OCI-LY3 (cell line): ENCODE data around the gene SLIT1.

Source experiments
- H2AFZ ChIP-seq: fragments of 200-600, 300-600 bp; shearing (Covaris generic); 2 replicates; pipeline ENCODE4 v1.6.0; 2014; ENCODE audit warnings: antibody characterized with exemption, low read depth, low read length
- H3K27ac ChIP-seq: fragments of 200-600, 300-600 bp; sonication (generic); 2 replicates; pipeline ENCODE4 v1.5.1; 2014; ENCODE audit warnings: mild to moderate bottlenecking, low read length, moderate library complexity, mixed read lengths
- H3K27me3 ChIP-seq: fragments of 200-600, 300-600 bp; sonication (generic); 2 replicates; pipeline ENCODE4 v1.6.1; 2014; ENCODE audit warnings: low read depth, low read length, mixed read lengths
- H3K36me3 ChIP-seq: fragments of 200-600, 300-600 bp; sonication (generic); replicated peaks from 2 replicates; pipeline ENCODE3; 2014; ENCODE audit warnings: low read depth, low read length, mixed read lengths
- H3K4me1 ChIP-seq: fragments of 300-600, 200-600 bp; sonication (generic); 2 replicates; pipeline ENCODE4 v1.6.1; 2014; ENCODE audit warnings: low read length, mixed read lengths
- H3K4me2 ChIP-seq: fragments of 200-600, 300-600 bp; sonication (generic); 2 replicates; pipeline ENCODE4 v1.6.1; 2014; ENCODE audit warnings: low read length, mixed read lengths
- H3K4me3 ChIP-seq: fragments of 300-600, 200-600 bp; sonication (generic); 2 replicates; pipeline ENCODE4 v1.5.1; 2014; ENCODE audit warnings: antibody characterized with exemption, mild to moderate bottlenecking, low read length, moderate library complexity
- H3K79me2 ChIP-seq: fragments of 300-600, 200-600 bp; shearing (Covaris generic); 2 replicates; pipeline ENCODE4 v1.6.1; 2014; ENCODE audit warnings: mild to moderate bottlenecking, low read length, mixed read lengths
- H3K9ac ChIP-seq: fragments of 300-600, 200-600 bp; shearing (Covaris generic); 2 replicates; pipeline ENCODE4 v1.6.0; 2014; ENCODE audit warnings: mild to moderate bottlenecking, low read length, moderate library complexity
- H3K9me3 ChIP-seq: fragments of 200-600, 300-600 bp; shearing (Covaris generic); 2 replicates; pipeline ENCODE4 v1.6.1; 2014; ENCODE audit warnings: low read length, mixed read lengths; ENCODE audit not compliant: insufficient read depth
- H4K20me1 ChIP-seq: fragments of 200-600, 300-600 bp; sonication (generic); 2 replicates; pipeline ENCODE4 v1.6.1; 2016; ENCODE audit warnings: low read length, mixed read lengths; ENCODE audit not compliant: insufficient read depth
- EZH2phosphoT487 ChIP-seq: fragments of 200-600 bp; shearing (Covaris generic); IDR thresholded peaks from 2 replicates; pipeline ENCODE4 v1.6.1; 2018; ENCODE audit warnings: antibody characterized with exemption, mixed run types, low read depth
- TF ChIP-seq, protein P1 (sequence below): fragments of 200-600, 300-600 bp; sonication (generic); IDR thresholded peaks from 2 replicates; pipeline ENCODE4 v1.5.1; 2014; ENCODE audit warnings: antibody characterized with exemption, low read length, low read depth

Gene SLIT1

DNA sequence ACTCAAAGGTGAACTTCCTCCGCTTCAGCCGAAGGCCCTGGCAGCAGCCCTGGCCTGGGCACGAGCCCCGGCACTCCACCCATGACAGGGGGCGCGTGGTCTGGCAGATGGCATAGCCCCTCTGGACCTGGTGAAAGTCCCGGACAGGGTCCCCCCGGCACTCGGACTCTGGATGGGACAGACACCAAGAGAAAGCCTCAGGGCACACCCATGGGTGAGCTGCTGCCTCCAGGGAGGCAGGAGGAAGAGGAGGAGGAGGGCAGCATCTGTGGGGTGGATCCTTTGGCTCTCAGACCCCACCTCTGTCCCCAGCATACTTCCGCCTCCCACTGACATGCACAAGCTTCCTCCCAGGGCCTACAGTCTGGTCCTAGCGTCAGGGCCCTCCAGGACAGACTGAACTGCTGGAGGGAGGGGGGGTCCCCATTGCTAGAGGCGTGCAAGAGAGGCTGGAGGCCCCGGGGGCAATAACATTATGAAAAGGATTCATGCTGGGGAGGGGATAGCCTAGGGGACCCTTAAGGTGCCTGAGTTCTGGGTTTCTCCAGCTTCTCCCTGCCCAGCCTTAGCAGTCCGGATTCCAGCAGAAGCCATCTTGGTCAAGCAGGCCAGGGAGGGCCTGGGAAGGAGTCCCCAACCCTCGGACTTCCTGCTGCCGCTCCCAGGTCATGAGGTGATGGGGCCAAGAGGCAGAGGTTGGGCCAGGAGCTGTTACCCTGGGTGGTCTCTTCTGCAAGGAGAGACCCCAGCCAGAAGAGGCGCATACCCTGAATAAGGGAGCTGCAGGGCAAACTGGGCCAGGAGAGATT is 184.4 kb downstream of the SLIT1 start:
- no peaks in the 10 kb centered on the region for H4K20me1 ChIP-seq
- no peak for TF ChIP-seq EZH2phosphoT487
- TF ChIP-seq, protein P1, sequence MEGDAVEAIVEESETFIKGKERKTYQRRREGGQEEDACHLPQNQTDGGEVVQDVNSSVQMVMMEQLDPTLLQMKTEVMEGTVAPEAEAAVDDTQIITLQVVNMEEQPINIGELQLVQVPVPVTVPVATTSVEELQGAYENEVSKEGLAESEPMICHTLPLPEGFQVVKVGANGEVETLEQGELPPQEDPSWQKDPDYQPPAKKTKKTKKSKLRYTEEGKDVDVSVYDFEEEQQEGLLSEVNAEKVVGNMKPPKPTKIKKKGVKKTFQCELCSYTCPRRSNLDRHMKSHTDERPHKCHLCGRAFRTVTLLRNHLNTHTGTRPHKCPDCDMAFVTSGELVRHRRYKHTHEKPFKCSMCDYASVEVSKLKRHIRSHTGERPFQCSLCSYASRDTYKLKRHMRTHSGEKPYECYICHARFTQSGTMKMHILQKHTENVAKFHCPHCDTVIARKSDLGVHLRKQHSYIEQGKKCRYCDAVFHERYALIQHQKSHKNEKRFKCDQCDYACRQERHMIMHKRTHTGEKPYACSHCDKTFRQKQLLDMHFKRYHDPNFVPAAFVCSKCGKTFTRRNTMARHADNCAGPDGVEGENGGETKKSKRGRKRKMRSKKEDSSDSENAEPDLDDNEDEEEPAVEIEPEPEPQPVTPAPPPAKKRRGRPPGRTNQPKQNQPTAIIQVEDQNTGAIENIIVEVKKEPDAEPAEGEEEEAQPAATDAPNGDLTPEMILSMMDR = no peak
- H3K4me3 ChIP-seq = no peak overlapping the region
- H3K9me3 ChIP-seq = no peaks in the 10 kb centered on the region
- no peak overlapping the region for H2AFZ ChIP-seq
- H3K4me2 ChIP-seq = no peak overlapping the region
- no peaks in the 10 kb centered on the region for H3K79me2 ChIP-seq
- H3K4me1 ChIP-seq = peaks cover 6% of the 10 kb centered on the region; the same call in 1 of the 2 replicates
- no peaks in the 10 kb centered on the region for H3K27me3 ChIP-seq
- no peaks in the 10 kb centered on the region for H3K36me3 ChIP-seq
- no peak overlapping the region for H3K27ac ChIP-seq
- H3K9ac ChIP-seq = no peak overlapping the region

GRCh38 chr10:97000487-97001182 is 185.1 kb downstream of the SLIT1 start:
- Histone ChIP-seq H3K27ac (no peak overlapping the region), H3K27me3 (no peaks in the 10 kb centered on the region), H3K79me2 (no peaks in the 10 kb centered on the region), H3K4me1 (peaks cover 6% of the 10 kb centered on the region; the same call in 1 of the 2 replicates), H3K4me3 (no peak overlapping the region), H3K36me3 (no peaks in the 10 kb centered on the region), H2AFZ (no peak overlapping the region), H3K9me3 (no peaks in the 10 kb centered on the region), H4K20me1 (no peaks in the 10 kb centered on the region), H3K4me2 (no peak overlapping the region), H3K9ac (no peak overlapping the region)
- TF ChIP-seq EZH2phosphoT487 = no peak
- TF ChIP-seq, protein P1 = no peak

- Histone ChIP-seq H3K36me3 (no peaks in the 10 kb centered on the region), H3K27ac (no peak overlapping the region)
Observed at GRCh38 chr10:96999987-97000386, 185.8 kb downstream of the SLIT1 start.

More at GRCh38 chr10:96999987-97000386, 185.8 kb downstream of the SLIT1 start:
- Histone ChIP-seq H3K4me3 (no peak overlapping the region), H4K20me1 (no peaks in the 10 kb centered on the region), H3K4me2 (no peak overlapping the region), H2AFZ (no peak overlapping the region), H3K9ac (no peak overlapping the region), H3K9me3 (no peaks in the 10 kb centered on the region), H3K4me1 (peaks cover 6% of the 10 kb centered on the region; the same call in 1 of the 2 replicates), H3K27me3 (no peaks in the 10 kb centered on the region), H3K79me2 (no peaks in the 10 kb centered on the region)
- TF ChIP-seq, protein P1 = no peak
- no peak for TF ChIP-seq EZH2phosphoT487
